A673 (cell line): ENCODE data around the gene DIAPH1. TPM values are rescaled to one million over a fixed set of nuclear protein-coding genes. Genes with fewer than 3 reads are reported as not detected.

Source experiments
- BruUV-seq: library from RNA; stranded (reverse); fragments of 400-500 nt; replicated peaks from 2 replicates; lab custom pipeline; 2021; lab: Mats Ljungman, UMichigan
- CTCF ChIA-PET: fragments of 300-600 bp; sonication (Branson Sonifier 250); formaldehyde crosslinking; loops from one replicate; lab custom pipeline; 2022; ENCODE audit warnings: antibody characterized with exemption; lab: Charles Lee
- POLR2A ChIA-PET: fragments of 300-600 bp; sonication (Branson Sonifier 250); formaldehyde crosslinking; loops from one replicate; lab custom pipeline; 2022; ENCODE audit warnings: antibody characterized with exemption; ENCODE audit not compliant: low non-redundant PET; lab: Charles Lee
- DNase-seq: peaks from one replicate; pipeline ENCODE4 v3.0.0-alpha.2; 2015; ENCODE audit warnings: low spot score
- H3K27ac ChIP-seq: fragments of 200-600 bp; sonication (generic); 2 replicates; pipeline ENCODE4 v1.5.1; 2016; ENCODE audit warnings: mixed run types, low read depth, mild to moderate bottlenecking, mixed read lengths, antibody characterized with exemption, low read length; ENCODE audit not compliant: poor library complexity, severe bottlenecking
- H3K27me3 ChIP-seq: fragments of 200-600 bp; sonication (generic); replicated peaks from 2 replicates; pipeline ENCODE4 v1.6.1; 2017; ENCODE audit warnings: mixed run types, low read depth, mild to moderate bottlenecking, mixed read lengths, antibody characterized with exemption, low read length; ENCODE audit not compliant: insufficient read depth, poor library complexity
- H3K36me3 ChIP-seq: fragments of 200-600 bp; sonication (generic); 2 replicates; pipeline ENCODE4 v1.6.1; 2016; ENCODE audit warnings: mixed run types, mild to moderate bottlenecking, mixed read lengths, antibody characterized with exemption, low read length; ENCODE audit not compliant: insufficient read depth, poor library complexity, severe bottlenecking
- H3K4me1 ChIP-seq: fragments of 200-600 bp; sonication (generic); 2 replicates; pipeline ENCODE4 v1.6.1; 2017; ENCODE audit warnings: mixed run types, mild to moderate bottlenecking, mixed read lengths, antibody characterized with exemption, low read length; ENCODE audit not compliant: insufficient read depth, poor library complexity, severe bottlenecking
- H3K4me3 ChIP-seq: fragments of 200-600 bp; sonication (generic); 2 replicates; pipeline ENCODE4 v1.5.1; 2016; ENCODE audit warnings: low read depth, mixed run types, mild to moderate bottlenecking, mixed read lengths, low read length; ENCODE audit not compliant: poor library complexity, severe bottlenecking
- H3K9me3 ChIP-seq: fragments of 200-600 bp; sonication (generic); 2 replicates; pipeline ENCODE4 v1.6.1; 2016; ENCODE audit warnings: mixed run types, low read depth, mild to moderate bottlenecking, mixed read lengths, antibody characterized with exemption, low read length; ENCODE audit not compliant: poor library complexity, severe bottlenecking
- EZH2 ChIP-seq: fragments of 200-600 bp; sonication (generic); IDR thresholded peaks from 2 replicates; pipeline ENCODE4 v1.6.1; 2017; ENCODE audit warnings: borderline replicate concordance, low read depth, mild to moderate bottlenecking, mixed read lengths, antibody characterized with exemption, low read length; ENCODE audit not compliant: poor library complexity, severe bottlenecking
- intact Hi-C: fragments of 100-400 bp; cut with micrococcal nuclease; formaldehyde crosslinking; loops from one replicate; pipeline ENCODE4 v1.10.0; 2022; ENCODE audit not compliant: unreplicated experiment
- total RNA-seq: library from RNA; stranded (reverse); gene quantifications from 2 replicates; pipeline ENCODE4 v1.2.3, GENCODE V29; 2021
- TF ChIP-seq, protein P1 (sequence below): fragments of 300-800, 200-600 bp; sonication (generic); conservative IDR thresholded peaks from 2 replicates; pipeline ENCODE4 v1.5.1; 2017; ENCODE audit warnings: low read depth, mild to moderate bottlenecking, antibody characterized with exemption, low read length, moderate library complexity, mixed read lengths

DIAPH1 gene
- total RNA-seq, 1 experiment from 2014 or later: 109 TPM

DNA sequence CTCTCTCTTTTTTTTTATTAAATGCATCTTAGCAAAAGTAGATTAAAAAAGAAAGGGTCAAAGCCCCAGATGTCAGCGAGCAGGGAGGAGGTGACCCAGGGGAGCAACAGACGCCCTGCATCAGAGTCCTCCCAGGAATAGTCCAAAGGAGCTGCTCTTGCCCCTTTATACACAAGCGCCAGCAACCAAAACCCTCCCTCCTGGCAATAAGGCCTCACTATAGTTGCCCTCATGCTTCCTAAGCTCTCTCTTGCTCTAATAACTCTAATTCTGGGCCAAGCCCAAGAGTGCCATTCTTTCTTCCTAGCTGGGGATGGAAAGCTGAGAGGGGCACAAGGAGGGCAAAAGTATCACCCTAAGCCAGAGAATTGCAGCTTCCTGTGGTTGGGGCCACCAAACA, 103.7 kb downstream of the DIAPH1 start:
- Histone ChIP-seq H3K36me3 (peaks cover 32% of the 10 kb centered on the region), H3K9me3 (no peaks in the 10 kb centered on the region), H3K4me3 (no peak overlapping the region), H3K27me3 (no peaks in the 10 kb centered on the region), H3K27ac (peak overlapping the region; percentile 92), H3K4me1 (peaks cover 53% of the 10 kb centered on the region)
- ChIA-PET POLR2A (interaction anchor here (0.5 kb wide), 1 partner anchor 79 kb away, joined by 4 read pairs; no protein-coding TSS in a partner anchor), CTCF (interaction anchor here (0.5 kb wide), 1 partner anchor 45 kb away, joined by 6 read pairs; no protein-coding TSS in a partner anchor)
- intact Hi-C loops: no loop called here
- no peak for TF ChIP-seq EZH2
- TF ChIP-seq, protein P1, sequence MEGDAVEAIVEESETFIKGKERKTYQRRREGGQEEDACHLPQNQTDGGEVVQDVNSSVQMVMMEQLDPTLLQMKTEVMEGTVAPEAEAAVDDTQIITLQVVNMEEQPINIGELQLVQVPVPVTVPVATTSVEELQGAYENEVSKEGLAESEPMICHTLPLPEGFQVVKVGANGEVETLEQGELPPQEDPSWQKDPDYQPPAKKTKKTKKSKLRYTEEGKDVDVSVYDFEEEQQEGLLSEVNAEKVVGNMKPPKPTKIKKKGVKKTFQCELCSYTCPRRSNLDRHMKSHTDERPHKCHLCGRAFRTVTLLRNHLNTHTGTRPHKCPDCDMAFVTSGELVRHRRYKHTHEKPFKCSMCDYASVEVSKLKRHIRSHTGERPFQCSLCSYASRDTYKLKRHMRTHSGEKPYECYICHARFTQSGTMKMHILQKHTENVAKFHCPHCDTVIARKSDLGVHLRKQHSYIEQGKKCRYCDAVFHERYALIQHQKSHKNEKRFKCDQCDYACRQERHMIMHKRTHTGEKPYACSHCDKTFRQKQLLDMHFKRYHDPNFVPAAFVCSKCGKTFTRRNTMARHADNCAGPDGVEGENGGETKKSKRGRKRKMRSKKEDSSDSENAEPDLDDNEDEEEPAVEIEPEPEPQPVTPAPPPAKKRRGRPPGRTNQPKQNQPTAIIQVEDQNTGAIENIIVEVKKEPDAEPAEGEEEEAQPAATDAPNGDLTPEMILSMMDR: no peak
- no peak for DNase-seq
- BruUV-seq: TSS peak; percentile 59

DNA sequence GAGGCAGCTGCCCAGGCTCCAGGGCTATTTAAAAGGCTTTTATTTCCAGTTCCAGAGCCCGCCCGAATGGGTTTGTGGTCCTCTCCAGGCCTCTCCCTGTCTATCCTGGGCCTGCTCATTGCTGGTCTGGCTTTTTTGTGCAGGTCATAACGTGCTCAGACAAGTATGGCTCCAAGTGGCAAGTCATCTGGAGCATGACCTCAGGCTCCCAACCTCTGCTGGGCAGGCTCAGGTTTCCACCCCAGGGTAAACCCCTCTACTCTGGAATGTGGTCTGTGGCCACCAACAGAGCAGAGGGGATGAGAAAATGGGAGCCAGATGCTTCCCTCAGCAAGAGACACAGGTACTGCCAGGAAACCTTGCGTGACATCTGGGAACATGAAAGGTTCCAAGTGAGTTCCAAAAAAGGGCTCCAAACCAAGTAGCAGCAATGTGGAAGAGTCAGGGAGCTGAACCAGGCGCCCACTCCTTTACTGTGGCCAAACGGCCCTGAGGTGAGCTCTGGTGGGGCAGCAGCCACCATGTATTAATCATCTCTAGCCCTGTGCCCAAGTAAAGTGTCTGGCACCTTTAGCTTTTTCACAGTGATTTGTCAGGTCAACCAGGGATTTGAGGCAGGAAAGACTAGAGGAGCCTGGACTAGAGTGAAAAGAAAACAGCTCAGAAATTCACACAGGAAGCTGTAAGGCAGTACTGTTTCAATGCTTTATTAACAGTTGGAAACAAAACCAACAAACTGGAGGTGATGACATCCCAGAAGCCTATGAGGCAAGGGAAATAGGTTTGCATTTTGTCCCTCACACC, 104.3 kb downstream of the DIAPH1 start:
- Histone ChIP-seq H3K4me1 (peaks cover 54% of the 10 kb centered on the region), H3K9me3 (no peaks in the 10 kb centered on the region), H3K27me3 (no peaks in the 10 kb centered on the region), H3K27ac (peak overlapping the region; percentile 92), H3K4me3 (peak overlapping the region; percentile 57), H3K36me3 (peaks cover 32% of the 10 kb centered on the region)
- DNase-seq: no peak
- intact Hi-C loops: loop anchor here (5.0 kb wide), 1 partner anchor 37 kb away; the partner anchor contains the start of gene PCDHGC3
- TF ChIP-seq, protein P1: no peak
- TF ChIP-seq EZH2: no peak
- CTCF ChIA-PET: interaction anchor here (0.5 to 2.2 kb wide), 3 partner anchors 10 to 291 kb away, joined by 4 to 11 read pairs (median 6); partner anchors contain the start of gene PCDHB14
- BruUV-seq: no TSS peak
- POLR2A ChIA-PET: no interaction called here

DNA sequence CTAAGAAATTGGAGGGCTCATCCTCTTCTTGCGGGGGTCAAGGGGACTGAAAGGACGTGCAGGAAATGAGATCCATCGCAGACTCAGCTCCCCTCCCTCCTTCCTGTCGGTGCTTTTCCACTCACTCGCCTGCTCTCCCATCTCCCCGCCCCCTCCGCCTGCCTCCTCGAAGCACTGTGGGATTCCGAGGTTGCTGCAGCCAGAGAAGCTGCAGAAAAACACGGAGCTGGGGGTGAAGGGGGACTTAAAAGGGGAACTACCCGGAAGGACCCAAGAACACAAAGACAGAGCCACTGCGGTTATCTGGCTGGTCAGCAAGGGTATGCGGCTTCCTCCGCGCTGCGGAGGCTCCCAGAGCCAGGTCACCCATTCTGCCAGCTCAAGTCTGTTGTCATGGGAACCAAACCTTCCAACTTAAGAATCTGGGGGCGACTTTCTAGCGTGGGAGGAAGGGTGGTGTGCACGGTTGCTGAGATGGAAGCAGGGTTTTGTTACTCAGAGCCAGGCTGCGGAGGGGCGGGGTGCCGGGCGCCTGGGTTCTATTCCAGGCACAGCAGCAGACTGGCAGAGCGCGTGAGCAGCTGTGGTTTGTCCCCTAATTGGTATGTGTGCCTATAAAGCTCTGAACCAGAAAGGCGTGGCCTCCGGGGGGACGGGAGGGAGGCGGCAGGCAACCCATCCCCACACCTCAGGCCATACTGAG, 105.0 kb downstream of the DIAPH1 start:
- H3K9me3 ChIP-seq: no peaks in the 10 kb centered on the region
- intact Hi-C loops: loop anchor here (1.0 to 5.0 kb wide), 2 partner anchors 11 to 36 kb away; partner anchors contain the start of gene PCDHGC3
- no TSS peak for BruUV-seq
- TF ChIP-seq, protein P1: no peak
- no peak for TF ChIP-seq EZH2
- H3K4me3 ChIP-seq: peak overlapping the region; percentile 57
- H3K4me1 ChIP-seq: peaks cover 54% of the 10 kb centered on the region
- ChIA-PET POLR2A (interaction anchor here (0.6 to 1.0 kb wide), 2 partner anchors 11 to 474 kb away, joined by 3 read pairs; no protein-coding TSS in a partner anchor), CTCF (interaction anchor here (0.6 to 2.2 kb wide), 8 partner anchors 11 to 378 kb away, joined by 3 to 11 read pairs (median 5); partner anchors contain the start of genes PCDHB14, PCDHB5, PCDHGA11 and PCDHGC3)
- H3K36me3 ChIP-seq: peaks cover 32% of the 10 kb centered on the region
- peak overlapping the region; percentile 92 for H3K27ac ChIP-seq
- peak; percentile 94 for DNase-seq
- H3K27me3 ChIP-seq: no peaks in the 10 kb centered on the region
